Measurements from ENCODE around the gene ACSL1. TPM values are rescaled to one million over a fixed set of nuclear protein-coding genes. Genes with fewer than 3 reads are reported as not detected.

The ACSL1 gene
- total RNA-seq, 1 experiment from 2014 or later = 12.5 TPM

DNA sequence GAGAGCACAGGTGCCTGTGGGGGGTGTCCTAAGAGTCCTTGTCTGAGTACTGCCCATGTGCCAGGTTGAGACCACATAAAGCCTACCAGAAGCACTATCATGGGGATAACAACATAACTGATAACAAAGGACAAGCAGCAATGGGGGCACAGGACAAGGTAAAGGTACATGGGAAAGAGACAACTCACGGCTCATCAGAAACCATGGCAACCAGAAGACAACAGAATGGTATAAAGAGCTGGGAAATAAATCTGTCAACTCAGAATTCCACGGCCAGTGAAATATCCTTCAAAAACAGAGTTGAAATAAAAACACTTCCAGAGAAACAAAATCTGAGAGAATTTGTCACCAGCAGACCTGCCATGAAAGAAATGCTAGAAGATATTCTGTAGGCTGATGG lies 111.9 kb downstream of the ACSL1 start:
- Histone ChIP-seq H2AFZ (ENCODE audit: low read depth, low read length, poor library complexity, severe bottlenecking) (no peak overlapping the region), H3K9ac (ENCODE audit: low read length) (no peak overlapping the region), H3K36me3 (ENCODE audit: control insufficient read depth in 1 of 2, insufficient read depth in 2 of 2, low read length in 2 of 2) (no peaks in the 10 kb centered on the region; a peak in 1 of 4 replicates), H3K4me1 (ENCODE audit: control insufficient read depth in 1 of 2, insufficient read depth in 2 of 2, low read length in 2 of 2) (no peaks in the 10 kb centered on the region), H3K4me2 (ENCODE audit: low read length) (no peak overlapping the region), H3K4me3 (replicated peaks in 1 of 2; ENCODE audit: low read depth in 1 of 2, low read length in 2 of 2) (no peak overlapping the region), H4K20me1 (ENCODE audit: insufficient read depth) (no peaks in the 10 kb centered on the region), H3K27ac (ENCODE audit: low read depth, low read length) (no peak overlapping the region), H3K79me2 (ENCODE audit: insufficient read depth, low read length) (peaks cover 5% of the 10 kb centered on the region; the same call in 1 of the 2 replicates), H3K9me2 (ENCODE audit: insufficient read depth) (no peaks in the 10 kb centered on the region), H3K9me3 (ENCODE audit: control insufficient read depth in 1 of 2, insufficient read depth in 1 of 2, low read depth in 1 of 2, low read length in 2 of 2) (no peaks in the 10 kb centered on the region), H3K27me3 (ENCODE audit: insufficient read depth, low read length) (no peaks in the 10 kb centered on the region)
- CTCF ChIA-PET = no interaction called here
- intact Hi-C loops (cut with micrococcal nuclease) = no loop called here
- DNase-seq (ENCODE audit: low read depth, low spot score) = no peak
- TF ChIP-seq ELF1 (IDR thresholded peaks at IDR 0.05; ENCODE audit: borderline replicate concordance, low read depth) (no peak), SIN3A (IDR thresholded peaks at IDR 0.05; ENCODE audit: low read depth) (no peak), SP1 (IDR thresholded peaks at IDR 0.05; ENCODE audit: low read depth) (no peak), FOSL1 (IDR thresholded peaks at IDR 0.05; ENCODE audit: low read depth) (no peak), CBX3 (IDR thresholded peaks at IDR 0.05; ENCODE audit: low read depth) (no peak), CEBPB (IDR thresholded peaks at IDR 0.05; ENCODE audit: low read depth) (no peak), ZNF274 (IDR thresholded peaks at IDR 0.05; ENCODE audit: low read depth, low read length) (no peak), EZH2phosphoT487 (IDR thresholded peaks at IDR 0.05; ENCODE audit: borderline replicate concordance) (no peak)
- TF ChIP-seq, protein P1, sequence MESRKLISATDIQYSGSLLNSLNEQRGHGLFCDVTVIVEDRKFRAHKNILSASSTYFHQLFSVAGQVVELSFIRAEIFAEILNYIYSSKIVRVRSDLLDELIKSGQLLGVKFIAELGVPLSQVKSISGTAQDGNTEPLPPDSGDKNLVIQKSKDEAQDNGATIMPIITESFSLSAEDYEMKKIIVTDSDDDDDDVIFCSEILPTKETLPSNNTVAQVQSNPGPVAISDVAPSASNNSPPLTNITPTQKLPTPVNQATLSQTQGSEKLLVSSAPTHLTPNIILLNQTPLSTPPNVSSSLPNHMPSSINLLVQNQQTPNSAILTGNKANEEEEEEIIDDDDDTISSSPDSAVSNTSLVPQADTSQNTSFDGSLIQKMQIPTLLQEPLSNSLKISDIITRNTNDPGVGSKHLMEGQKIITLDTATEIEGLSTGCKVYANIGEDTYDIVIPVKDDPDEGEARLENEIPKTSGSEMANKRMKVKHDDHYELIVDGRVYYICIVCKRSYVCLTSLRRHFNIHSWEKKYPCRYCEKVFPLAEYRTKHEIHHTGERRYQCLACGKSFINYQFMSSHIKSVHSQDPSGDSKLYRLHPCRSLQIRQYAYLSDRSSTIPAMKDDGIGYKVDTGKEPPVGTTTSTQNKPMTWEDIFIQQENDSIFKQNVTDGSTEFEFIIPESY (IDR thresholded peaks at IDR 0.05; ENCODE audit: extremely low read depth, insufficient replicate concordance, low read length) = no peak
- TF ChIP-seq, protein P2, sequence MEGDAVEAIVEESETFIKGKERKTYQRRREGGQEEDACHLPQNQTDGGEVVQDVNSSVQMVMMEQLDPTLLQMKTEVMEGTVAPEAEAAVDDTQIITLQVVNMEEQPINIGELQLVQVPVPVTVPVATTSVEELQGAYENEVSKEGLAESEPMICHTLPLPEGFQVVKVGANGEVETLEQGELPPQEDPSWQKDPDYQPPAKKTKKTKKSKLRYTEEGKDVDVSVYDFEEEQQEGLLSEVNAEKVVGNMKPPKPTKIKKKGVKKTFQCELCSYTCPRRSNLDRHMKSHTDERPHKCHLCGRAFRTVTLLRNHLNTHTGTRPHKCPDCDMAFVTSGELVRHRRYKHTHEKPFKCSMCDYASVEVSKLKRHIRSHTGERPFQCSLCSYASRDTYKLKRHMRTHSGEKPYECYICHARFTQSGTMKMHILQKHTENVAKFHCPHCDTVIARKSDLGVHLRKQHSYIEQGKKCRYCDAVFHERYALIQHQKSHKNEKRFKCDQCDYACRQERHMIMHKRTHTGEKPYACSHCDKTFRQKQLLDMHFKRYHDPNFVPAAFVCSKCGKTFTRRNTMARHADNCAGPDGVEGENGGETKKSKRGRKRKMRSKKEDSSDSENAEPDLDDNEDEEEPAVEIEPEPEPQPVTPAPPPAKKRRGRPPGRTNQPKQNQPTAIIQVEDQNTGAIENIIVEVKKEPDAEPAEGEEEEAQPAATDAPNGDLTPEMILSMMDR (IDR thresholded peaks at IDR 0.05 in 2 of 3, conservative IDR thresholded peaks at IDR 0.05 in 1 of 3; ENCODE audit: borderline replicate concordance in 1 of 3, insufficient read depth in 1 of 3, low read depth in 2 of 3, low read length in 2 of 3) = no peak
- POLR2A ChIA-PET = no interaction called here
- no TSS peak for BruUV-seq (replicated peaks)
- RAD21 ChIA-PET (ENCODE audit: low non-redundant PET in 1 of 2, low total read pairs in 2 of 2, uncharacterized antibody in 2 of 2, unreplicated experiment in 2 of 2) = no interaction called here
- ATAC-seq = no peak
